ENCODE measurements around the gene ENKUR.
"Not testable (repeated sequence)": the region's sequence is repeated elsewhere in the genome, so short reads cannot be mapped to it uniquely, and the experiment has no call there.

ENKUR gene

DNA sequence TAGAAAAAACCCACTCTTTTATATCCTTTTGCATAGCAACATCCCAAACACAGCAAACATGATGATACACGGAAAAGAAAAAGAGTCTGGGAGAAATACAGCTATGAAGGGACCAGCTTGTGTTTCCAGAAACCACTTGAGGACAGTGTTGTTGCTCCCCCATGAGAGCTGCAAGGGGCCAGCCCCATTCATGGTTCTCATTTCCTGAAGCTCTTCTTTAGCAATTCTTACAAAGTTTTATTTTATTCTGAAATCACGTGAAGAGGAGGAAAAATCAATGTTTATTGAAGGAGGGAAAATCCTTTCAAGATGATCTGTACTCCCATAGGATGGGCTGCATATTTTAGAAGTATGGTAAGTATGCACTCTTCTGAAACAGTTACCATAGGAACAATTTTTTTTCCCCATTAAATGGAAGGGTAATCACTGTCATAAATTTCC lies 46.1 kb downstream of the ENKUR start:
- no peak for DNase-seq

DNA sequence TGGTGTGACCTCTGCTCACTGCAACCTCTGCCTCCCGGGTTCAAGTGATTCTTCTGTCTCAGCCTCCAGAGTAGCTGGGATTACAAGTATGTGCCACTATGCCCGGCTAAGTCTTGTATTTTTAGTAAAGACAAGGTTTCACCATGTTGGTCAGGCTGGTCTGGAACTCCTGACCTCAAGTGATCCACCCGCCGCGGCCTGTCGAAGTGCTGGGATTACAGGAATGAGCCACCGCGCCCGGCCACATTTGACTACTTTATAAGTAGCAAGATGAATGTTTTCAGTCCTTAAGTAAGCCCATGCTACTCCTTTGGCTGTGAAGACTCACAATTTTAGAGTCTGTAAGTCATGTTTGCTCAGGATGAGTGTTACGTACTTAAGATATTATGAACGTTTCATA lies 47.0 kb downstream of the ENKUR start:
- DNase-seq: not testable (repeated sequence)

DNA sequence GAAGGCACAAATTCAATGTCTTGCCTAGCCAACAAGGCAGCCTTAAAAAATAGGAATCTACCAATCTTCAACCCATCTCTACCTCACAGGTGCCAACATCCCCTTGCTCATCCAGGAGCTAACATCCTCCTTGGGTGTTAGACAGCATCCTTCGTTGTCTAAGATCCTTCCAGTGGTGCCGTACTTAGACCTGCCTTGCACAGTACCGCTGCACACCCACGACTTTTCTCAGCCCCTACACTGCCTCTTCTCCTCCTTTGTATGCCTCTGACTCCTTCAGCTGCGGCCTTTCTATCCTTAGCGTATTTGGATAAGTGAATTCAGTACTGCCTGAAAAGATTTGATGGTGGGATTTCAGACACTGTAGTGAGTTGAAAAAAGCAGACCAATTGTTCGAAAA lies 47.6 kb downstream of the ENKUR start:
- DNase-seq: no peak

DNA sequence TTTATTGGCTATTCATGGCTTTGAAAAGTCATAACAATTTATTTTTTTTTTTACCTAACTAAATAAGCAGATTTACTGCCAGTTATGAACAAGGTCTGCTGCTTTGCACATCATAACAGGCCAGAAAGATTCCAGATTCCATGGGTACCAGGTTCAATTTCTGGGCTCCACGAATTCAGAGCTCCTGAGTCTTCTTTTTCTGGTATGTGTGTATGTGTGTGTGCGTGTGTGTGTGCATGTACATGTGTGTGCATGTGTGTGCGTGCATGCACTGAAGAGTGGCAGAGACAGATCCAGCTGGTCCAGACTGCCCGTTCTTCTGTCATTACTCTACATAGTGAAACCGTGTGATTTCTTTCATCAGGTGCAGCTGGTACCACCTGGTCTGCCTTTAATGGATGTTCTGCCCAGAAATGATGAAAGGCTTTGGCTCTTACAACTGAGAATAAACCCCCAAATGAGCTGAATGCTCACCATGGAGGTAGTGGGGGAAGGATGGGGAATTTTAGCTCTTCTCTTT lies 48.9 kb downstream of the ENKUR start:
- DNase-seq: no peak

DNA sequence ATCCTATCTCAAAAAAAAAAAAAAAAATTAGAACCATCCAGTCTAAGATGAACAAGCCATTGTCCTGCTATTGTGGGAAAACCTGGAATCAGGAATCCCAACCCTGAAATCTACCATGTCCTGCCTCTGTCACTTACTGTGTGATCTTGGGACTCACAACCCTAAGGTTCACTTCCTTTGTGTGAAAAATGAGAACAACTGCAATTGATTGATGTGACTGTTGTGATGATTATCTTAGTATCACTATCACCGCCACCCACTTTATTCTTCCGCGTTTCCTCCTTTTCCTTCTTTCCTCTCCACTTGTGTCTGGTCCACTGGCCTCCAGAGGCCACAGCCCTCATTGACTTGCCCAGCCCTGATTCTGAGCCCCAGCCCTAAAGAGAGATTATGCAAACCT lies 50.9 kb downstream of the ENKUR start:
- no peak for DNase-seq

DNA sequence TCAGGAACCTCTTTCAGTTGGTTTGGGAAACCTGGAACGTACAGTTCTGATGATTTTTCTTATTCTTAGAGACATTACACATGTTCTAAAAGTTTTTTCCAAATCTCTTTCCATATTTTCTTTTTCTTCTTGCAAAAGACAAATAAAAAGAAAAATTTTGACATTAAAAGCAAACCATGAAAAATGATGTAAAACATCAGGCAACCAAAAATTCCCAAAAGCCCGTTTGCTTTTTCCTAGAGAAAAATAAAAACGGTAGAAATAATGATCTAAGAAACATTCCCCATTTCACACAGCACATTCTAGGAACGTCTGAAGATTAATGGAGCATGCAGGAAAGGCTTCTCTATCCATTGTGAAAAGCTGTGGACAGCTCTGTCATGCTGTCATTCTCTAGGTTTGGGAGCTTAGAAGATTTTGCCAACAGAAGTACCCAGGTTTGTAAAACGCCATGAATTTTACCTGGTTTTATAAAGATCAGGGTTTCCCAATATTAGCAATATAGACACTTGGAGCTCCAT lies 52.4 kb downstream of the ENKUR start:
- DNase-seq: no peak

DNA sequence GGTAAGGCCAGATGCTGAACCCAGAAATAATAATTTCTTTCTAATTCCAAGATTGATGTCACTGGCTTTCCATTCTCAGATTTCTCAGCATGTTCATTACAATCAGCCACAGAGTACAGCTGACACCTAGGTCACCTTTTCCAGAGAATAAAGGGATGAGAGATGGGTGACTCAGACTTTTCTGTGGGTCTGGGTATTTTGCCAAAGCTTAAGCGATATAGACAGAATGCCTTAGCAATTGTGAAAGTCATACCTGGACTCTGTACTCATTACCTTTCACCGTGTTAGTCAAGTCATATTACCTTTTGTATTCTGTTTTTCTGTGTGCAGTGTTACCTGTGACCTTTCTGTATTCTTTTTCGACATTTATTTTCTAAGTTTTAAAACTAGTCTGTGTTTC lies 53.0 kb downstream of the ENKUR start:
- no peak for DNase-seq

DNA sequence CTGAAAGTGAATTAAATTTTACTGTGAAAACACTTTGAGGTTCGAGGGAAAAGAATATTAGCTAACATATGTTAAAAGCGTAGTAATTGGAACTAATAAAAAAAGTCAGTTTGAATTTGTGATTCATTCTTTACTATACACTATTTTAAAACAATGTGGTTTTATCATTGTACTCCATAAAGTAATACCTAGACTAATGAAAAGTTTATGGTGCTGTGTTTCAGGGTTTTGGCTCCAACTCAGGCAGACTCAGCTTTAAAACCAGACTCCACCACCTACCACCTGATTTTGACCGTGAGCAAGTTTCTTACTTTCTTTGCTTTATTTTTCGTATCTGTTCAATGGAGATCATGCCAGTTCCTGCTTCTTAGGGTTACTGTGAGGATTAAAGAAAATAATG lies 54.4 kb downstream of the ENKUR start:
- DNase-seq: no peak

DNA sequence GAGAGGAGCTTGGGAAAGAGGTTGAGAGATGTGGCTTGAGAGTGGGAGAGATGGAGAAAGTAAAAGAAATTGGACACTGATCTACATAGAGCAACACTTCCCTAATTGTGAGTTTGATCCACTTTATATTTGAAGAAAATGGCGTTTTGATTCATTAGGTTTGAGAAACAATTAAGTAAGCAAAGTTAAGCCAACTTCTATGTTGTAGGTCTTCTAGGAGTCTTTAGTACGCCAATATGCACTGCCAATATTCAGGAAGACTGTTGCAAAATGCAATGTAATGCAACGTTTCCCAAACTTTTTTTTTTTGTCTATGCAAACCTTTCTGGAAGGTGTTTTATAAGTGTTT lies 56.6 kb downstream of the ENKUR start:
- DNase-seq: no peak

DNA sequence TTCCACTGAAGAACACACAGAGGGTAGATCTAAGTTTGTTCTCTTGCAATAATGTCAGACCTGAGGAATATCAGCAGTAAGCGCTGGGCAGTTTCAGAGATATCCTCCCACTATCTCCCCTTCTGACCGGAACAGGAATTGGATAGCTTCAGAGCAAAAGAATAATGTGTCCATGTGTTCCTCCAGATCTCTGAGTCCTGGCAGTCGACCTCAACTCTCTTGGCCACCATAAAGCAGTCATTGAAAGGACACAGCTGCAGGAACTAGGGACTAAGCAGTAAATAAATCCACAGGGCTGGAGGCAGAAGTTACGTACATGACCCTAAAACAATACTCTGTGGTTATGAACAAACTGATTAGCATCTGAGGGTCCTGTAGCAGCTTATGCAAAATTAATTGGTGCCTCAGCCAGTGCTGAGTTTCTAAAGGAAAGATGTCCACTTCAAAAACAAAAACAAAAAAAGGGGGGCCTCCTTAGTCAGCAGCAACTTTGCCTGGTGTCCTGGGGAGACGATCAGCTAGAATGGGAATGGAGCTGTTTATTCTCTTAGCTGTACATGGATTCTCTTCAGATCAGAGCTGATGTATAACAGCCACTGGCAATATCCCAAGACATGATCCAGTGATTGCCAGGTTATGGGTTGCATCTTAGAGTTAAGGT lies 57.1 kb downstream of the ENKUR start:
- DNase-seq: no peak

DNA sequence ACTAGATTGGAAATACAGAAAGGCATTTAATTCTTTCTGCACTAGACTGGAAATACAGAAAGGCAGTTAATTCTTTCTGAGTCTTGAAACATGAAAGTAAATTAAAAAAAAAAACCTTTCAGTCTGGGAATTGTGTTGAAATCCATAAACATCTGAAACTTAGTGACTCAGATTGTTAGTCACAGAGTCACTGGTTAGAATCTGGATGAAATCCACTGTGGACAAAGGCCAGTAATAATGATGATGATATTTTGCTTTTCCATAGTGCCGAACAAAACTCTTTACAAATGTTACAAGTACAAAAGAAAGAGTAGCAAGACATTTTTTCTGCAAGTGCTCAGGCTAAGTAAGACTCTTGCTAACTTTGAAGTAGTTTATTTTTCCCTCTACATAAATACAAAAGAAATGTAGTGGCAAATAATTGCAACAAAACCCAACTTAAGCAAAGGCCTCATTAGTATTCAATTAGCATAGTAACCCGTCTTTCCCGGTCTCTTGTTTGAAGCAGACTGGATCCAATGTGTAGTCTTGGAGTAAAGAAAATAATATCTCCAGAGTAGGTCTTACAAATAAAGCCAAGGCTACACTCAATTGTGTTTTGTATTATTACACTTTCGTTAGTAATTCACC lies 57.8 kb downstream of the ENKUR start:
- no peak for DNase-seq

DNA sequence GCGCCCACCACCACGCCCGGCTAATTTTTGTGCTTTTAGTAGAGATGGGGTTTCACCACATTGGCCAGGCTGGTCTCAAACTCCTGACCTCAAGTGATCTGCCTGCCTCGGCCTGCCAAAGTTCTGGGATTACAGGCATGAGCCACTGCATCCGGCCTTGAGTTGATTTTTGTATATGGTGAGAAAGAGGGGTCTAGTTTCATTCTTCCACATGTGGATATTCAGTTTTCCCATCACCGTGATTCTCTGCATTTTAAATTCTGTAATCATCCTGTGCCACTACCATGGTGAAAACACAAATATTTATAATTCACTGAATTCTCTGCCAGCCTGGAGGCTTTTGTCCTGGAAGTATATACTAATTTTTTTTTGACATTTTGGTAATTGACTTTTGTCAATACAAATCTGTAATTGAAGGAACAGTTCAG lies 58.3 kb downstream of the ENKUR start:
- DNase-seq: not testable (repeated sequence)

DNA sequence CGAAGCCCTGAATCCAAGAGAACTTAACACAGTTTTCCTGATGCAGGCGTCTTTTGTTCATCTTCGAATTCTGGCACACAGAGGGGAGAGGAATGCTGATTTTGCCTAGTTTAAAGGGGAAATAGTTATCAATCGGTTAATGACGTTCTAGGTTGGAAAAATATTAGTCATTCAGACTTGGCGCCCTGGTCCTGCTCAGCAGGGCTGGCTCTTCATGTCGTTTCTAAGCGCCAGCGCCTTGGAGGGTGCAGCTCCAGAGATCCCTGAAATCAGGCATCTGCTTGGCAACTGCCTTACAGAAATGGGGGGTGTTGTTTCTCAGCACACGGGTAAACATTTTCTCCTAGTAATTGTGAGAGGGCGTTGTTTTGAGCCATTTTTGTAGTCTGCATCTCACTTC lies 62.3 kb downstream of the ENKUR start:
- no peak for DNase-seq

DNA sequence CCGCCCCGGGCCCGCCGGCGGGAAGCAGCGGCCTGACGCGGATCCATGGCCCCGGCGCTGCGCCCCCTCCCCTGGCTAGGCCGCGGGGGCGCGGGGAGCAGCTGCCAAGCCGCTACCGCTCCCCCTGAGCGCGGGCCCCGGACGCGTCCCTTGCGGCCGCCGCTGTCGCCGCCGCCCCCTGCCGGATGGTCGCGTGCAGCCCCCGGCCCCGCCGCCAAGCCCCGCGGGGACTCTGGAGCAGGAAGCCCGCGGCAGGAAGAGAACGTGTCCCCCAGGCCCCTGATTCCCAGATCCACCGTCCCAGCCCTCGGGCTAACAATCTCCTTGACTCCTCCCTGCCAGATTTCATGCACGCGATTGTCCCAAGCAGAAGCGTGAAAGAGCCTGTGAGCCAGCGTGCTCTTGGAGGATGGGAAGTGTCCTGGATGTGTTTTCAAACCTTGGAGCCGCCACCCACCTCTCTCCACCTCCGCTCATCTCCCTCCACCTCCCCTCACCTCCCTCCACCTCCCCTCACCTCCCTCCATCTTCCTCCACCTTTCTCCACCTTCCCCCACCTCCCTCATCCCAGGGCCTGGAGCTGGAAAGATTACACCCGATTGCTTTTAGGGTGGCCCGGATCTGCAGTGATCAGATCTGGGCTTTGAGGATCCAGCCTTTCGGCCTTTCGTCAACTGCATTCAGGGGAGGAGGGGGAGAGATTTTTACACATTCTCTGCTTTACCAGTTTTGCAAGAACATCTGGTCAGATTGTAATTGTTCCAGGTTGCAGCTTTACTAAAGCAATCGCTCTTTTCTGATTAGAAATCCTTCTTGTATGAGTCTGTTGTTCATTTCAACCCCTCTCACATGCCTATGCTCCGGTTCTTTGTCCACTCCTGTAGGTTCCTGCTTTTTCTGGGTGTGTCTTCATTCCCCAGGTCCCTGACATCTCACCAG lies 63.0 kb downstream of the ENKUR start:
- DNase-seq: peak; percentile 18

DNA sequence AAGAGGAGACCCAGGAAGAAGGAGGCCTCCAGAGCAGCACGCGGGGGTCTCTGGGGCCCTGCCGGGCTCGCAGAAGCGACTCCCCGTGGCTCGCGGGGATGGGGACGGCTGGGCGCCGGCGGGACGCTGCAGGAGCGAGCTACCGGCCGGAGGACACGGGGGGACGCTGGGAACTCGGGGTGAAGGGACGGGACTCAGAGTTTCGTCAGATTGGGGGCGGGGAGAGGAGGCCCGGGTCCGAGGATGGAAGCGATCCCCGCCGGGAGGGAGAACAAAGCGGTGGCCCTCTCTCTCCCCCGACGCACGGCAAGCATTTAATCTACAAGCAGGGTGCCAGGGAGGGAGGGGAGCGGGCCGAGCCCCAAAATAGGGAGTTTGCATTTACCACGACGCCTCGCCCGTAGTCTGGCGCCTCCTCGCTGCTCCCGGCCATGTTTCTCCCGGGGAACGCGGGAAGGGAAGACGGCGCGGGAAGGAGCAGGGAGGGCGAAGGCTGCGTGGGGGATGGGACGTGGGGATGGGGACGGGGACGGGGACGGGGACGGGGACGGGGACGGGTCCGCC lies 63.7 kb downstream of the ENKUR start, which contains the start of gene PRTFDC1:
PRTFDC1 (minus strand) TSS at position 464 of the 564 bp plus-strand sequence; CDS start at position 433, 31 bp downstream.
- DNase-seq: no peak

DNA sequence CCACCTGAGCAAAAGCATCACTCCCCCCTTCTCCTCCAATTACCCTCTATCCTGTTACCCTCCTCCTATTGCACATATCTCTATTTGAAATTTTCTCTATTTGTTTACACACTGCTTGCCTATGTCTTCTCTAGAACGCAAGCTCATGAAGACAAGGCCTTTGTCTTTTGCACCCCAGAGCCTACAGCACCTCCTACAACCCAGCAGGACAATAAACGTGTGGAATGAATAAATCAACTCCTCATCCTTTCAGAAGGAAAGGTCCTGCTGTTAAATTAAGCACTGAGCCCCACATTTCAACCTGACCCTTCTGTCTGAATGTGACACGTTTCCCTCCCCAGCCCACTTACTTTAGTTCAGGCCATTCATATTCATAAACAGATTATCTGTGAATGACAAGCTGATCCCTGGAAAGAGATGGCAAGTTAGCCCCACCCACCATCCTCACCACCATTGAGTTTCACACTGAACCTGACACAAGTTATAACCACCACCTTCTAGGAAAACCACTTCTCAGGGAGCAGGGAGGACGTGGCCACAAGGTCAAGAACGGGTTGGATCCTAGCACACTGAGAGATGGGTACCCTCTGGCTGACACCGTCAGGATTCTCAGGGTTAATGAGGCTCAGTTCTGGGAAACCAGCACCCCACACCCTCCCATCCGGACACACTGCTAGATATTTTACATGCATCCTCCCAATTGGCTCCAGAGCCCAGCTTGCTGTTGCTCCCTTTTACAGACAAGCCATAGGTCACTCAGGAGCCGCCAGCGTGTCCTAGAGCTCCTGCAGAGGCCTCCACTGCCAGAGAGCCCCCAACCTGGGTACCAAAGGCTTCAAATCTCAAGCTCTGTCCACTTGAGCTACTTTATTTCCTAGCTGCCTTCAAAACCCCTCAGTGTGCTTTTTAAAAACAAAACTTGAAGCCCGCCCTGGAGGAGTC lies 64.5 kb downstream of the ENKUR start:
- DNase-seq: peak; percentile 26

DNA sequence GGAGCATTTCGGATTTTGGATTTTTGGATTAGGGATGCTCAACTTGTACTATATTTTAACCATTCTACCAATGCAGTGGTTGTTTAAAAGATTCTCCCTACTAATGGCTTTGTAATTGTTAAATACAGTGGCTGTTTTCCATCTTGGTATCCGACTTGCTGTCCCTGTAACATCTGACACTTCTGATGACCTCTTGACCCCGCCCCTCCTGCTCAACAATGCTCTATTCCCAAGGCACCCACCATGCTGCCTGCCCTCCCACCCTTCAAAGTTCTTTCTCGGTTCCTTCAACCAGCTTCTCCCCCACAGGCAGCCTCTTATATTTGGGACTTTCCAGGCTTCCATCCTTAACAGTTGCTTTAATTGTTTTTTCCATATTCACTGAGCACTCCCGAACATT lies 65.5 kb downstream of the ENKUR start:
- DNase-seq: no peak

DNA sequence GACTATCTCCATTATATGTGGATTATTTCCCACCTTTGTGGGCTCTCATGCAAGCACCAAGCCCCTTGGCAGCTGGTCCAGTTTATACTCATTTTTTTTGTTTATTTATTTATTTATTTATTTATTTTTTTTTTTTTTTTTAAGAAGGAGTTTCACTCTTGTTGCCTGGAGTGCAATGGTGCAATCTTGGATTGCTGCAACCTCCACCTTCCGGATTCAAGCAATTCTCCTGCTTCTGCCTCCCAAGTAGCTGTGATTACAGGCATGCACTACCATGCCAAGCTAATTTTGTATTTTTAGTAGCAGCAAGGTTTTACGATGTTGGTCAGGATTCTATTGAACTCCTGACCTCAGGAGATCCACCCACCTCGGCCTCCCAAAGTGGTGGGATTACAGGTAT lies 66.3 kb downstream of the ENKUR start:
- no peak for DNase-seq

DNA sequence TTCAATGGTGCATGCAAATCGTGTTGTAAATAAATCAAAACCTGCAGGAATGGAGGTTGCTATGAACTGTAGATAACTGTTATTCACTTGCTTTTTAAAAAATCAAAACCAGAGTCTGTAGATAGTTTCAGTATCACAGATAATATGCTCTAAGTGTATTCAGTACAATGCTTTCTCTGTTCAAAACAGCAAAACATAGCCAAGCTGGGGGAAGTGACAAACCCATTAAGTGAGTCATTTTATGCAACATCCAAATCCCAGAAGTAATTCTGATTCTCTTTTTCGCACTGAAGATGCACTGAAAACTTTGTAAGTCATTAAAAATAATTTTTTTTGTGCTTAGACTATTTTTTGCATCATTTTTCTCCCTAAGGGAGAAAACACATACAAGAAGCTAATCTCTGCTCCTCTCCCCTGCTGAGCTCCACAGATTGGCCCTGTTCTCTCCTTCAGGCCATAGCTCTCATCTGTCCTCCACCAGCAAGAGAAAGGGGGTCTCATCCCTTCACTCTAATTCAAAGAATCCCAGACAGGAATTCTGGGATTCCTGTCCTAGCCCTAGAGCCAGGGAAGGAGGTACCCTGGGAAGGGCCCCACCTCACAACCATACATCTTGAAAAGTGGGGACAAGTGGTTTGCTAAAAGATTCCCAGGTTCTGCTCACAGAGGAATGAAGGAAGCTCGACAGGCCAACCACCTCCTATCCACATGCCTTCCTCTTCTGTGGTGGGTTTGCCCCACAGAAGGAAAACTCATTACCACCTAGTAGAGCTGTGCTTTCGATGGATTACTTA lies 68.5 kb downstream of the ENKUR start:
- no peak for DNase-seq

DNA sequence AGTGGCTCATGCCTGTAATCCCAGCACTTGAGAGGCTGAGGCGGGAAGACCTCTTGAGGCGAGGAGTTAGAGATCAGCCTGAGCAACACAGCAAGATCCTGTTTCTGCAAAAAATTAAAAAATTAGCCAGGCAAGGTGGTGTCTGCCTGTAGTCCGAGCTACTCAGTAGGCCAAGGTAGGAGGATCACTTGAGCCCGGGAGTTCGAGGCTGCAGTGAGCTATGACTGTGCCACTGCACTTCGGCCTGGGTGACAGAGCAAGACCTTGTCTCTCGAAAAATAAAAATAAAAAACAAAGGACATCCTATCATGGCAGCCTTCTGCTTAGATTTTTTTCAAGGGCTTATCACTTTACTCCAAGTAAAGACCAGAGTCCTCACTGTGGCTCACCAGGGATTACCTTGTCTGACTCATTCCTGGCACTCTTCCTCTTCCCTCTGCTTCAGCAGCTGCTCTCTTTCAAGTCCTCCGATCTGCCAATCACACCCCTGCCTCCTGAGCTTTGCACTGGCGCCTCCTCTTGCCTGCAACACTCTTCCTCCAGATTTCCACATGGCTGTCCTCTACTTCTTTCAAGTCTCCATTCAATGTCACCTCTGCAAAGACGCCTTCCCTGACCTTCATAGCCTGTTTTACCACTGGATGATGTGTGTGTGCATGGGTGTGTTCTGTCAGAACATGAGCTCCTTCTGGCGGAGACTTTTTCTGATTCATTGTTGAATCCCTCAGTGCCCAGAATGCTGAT lies 71.3 kb downstream of the ENKUR start:
- no peak for DNase-seq

Measured in DMS153 (cell line).